Breast epithelium (tissue), 3 donors: Measurements from ENCODE around the gene WARS2.

ENCODE experiments used
- POLR2A ChIP-seq: fragments of 450-650 bp; IDR thresholded peaks from one replicate; pipeline ENCODE4 v1.6.1; 2016; ENCODE audit warnings: antibody characterized with exemption, mild to moderate bottlenecking, moderate library complexity
- TF ChIP-seq, protein P1 (sequence below), 3 donors: fragments of 450-650 bp; IDR thresholded peaks; one replicate each; pipeline ENCODE4 v1.5.1; 2016 to 2017; ENCODE audit warnings: antibody characterized with exemption in 3 of 3, mild to moderate bottlenecking in 3 of 3, moderate library complexity in 3 of 3

DNA sequence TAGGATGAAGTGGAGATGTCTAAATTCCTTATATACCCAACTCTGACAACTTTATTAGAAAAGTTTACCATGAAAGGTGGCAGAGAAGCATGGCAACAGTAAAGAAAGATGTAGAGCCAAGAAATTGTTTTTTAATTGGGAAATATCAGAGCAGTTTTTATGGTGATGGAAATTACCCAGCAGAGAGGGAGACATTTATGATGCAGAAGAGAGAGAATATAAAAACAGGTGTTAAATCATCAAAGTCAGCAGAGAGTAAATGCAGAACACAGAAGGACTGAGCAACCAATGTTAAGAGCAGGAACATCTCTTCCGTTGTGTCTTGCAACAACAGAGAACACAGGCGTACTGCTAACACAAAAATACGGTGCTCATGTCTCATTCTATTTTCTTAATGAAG, 28.2 kb downstream of the WARS2 start:
- TF ChIP-seq, protein P1, sequence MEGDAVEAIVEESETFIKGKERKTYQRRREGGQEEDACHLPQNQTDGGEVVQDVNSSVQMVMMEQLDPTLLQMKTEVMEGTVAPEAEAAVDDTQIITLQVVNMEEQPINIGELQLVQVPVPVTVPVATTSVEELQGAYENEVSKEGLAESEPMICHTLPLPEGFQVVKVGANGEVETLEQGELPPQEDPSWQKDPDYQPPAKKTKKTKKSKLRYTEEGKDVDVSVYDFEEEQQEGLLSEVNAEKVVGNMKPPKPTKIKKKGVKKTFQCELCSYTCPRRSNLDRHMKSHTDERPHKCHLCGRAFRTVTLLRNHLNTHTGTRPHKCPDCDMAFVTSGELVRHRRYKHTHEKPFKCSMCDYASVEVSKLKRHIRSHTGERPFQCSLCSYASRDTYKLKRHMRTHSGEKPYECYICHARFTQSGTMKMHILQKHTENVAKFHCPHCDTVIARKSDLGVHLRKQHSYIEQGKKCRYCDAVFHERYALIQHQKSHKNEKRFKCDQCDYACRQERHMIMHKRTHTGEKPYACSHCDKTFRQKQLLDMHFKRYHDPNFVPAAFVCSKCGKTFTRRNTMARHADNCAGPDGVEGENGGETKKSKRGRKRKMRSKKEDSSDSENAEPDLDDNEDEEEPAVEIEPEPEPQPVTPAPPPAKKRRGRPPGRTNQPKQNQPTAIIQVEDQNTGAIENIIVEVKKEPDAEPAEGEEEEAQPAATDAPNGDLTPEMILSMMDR (IDR thresholded peaks at IDR 0.05), result no peak
- no peak for TF ChIP-seq POLR2A
